ENCODE measurements around the gene FRMPD4. TPM values are rescaled to one million over a fixed set of nuclear protein-coding genes. Genes with fewer than 3 reads are reported as not detected.

Gene FRMPD4
- total RNA-seq, 2 donors from 2014 or later, result 0.02 to 0.35 TPM

- Histone ChIP-seq H3K4me3 (no peak overlapping the region), H3K36me3 (no peaks in the 10 kb centered on the region), H3K27me3 (no peaks in the 10 kb centered on the region), H3K4me1 (no peaks in the 10 kb centered on the region), H3K9me3 (no peaks in the 10 kb centered on the region), H3K9ac (ENCODE audit: low read depth in 2 of 2, low read length in 2 of 2) (no peak overlapping the region), H3K27ac (no peak overlapping the region)
- no peak for TF ChIP-seq CTCF (IDR thresholded peaks at IDR 0.05)
- DNase-seq, result no peak
- intact Hi-C loops (cut with DNase I), result no loop called here
Measured at GRCh38 chrX:12709047-12709446, 570.8 kb downstream of the FRMPD4 start.

- H3K27me3 ChIP-seq, result no peaks in the 10 kb centered on the region
- H3K4me3 ChIP-seq, result no peak overlapping the region
- DNase-seq, result no peak
- H3K9ac ChIP-seq (ENCODE audit: low read depth in 2 of 2, low read length in 2 of 2), result no peak overlapping the region
- H3K36me3 ChIP-seq, result no peaks in the 10 kb centered on the region
- intact Hi-C loops (cut with DNase I), result no loop called here
- H3K27ac ChIP-seq, result no peak overlapping the region
- TF ChIP-seq CTCF (IDR thresholded peaks at IDR 0.05), result no peak
- no peaks in the 10 kb centered on the region for H3K4me1 ChIP-seq
- H3K9me3 ChIP-seq, result no peaks in the 10 kb centered on the region
Measured at GRCh38 chrX:12711435-12712040, 573.3 kb downstream of the FRMPD4 start.

- H3K27ac ChIP-seq, result no peak overlapping the region
- H3K9me3 ChIP-seq, result no peaks in the 10 kb centered on the region
- H3K4me1 ChIP-seq, result no peaks in the 10 kb centered on the region
- no peak for TF ChIP-seq CTCF (IDR thresholded peaks at IDR 0.05)
- DNase-seq, result no peak
- no peaks in the 10 kb centered on the region for H3K27me3 ChIP-seq
- H3K36me3 ChIP-seq, result no peaks in the 10 kb centered on the region
- H3K4me3 ChIP-seq, result no peak overlapping the region
- no peak overlapping the region for H3K9ac ChIP-seq (ENCODE audit: low read depth in 2 of 2, low read length in 2 of 2)
- intact Hi-C loops (cut with DNase I), result no loop called here
Measured at GRCh38 chrX:12716574-12716973, 578.3 kb downstream of the FRMPD4 start.

GRCh38 chrX:12719837-12720236 is 581.6 kb downstream of the FRMPD4 start:
- Histone ChIP-seq H3K36me3 (no peaks in the 10 kb centered on the region), H3K27ac (no peak overlapping the region), H3K9ac (ENCODE audit: low read depth in 2 of 2, low read length in 2 of 2) (no peak overlapping the region), H3K27me3 (no peaks in the 10 kb centered on the region), H3K9me3 (no peaks in the 10 kb centered on the region), H3K4me3 (no peak overlapping the region), H3K4me1 (no peaks in the 10 kb centered on the region)
- DNase-seq, result no peak
- intact Hi-C loops (cut with DNase I), result no loop called here
- TF ChIP-seq CTCF (IDR thresholded peaks at IDR 0.05), result no peak

- no peak overlapping the region for H3K4me3 ChIP-seq
- no peaks in the 10 kb centered on the region for H3K9me3 ChIP-seq
- H3K4me1 ChIP-seq, result no peaks in the 10 kb centered on the region
- intact Hi-C loops (cut with DNase I), result no loop called here
- no peaks in the 10 kb centered on the region for H3K27me3 ChIP-seq
- no peak overlapping the region for H3K27ac ChIP-seq
- no peaks in the 10 kb centered on the region for H3K36me3 ChIP-seq
- H3K9ac ChIP-seq (ENCODE audit: low read depth in 2 of 2, low read length in 2 of 2), result no peak overlapping the region
- no peak for TF ChIP-seq CTCF (IDR thresholded peaks at IDR 0.05)
- DNase-seq, result no peak
Measured at GRCh38 chrX:12721042-12721441, 582.8 kb downstream of the FRMPD4 start.
